HG03378 (cell line): ENCODE data around the gene CNTNAP5.

ENCODE experiments used
- ATAC-seq: cut with Tn5 transposase; IDR thresholded peaks from one replicate; pipeline ENCODE4 v1.9.1; 2021; ENCODE audit warnings: mild to moderate bottlenecking, moderate library complexity; ENCODE audit not compliant: unreplicated experiment

The CNTNAP5 gene

DNA sequence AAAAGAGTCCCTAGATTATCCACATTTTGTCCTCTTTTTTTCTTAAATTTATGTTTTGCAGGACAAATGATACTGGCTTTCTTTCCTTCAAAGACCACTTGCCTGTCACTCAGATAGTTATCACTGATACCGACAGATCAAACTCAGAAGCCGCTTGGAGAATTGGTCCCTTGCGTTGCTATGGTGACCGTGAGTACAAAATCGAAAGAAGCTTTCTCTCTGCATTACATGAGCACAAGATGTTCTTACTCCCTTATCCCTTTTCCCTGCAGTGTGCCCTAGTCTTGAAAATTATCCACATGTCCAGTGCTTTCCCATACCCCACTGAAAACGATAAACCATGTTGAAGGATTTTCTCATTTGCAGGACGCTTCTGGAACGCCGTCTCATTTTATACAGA, 738.5 kb downstream of the CNTNAP5 start:
- ATAC-seq: no peak

DNA sequence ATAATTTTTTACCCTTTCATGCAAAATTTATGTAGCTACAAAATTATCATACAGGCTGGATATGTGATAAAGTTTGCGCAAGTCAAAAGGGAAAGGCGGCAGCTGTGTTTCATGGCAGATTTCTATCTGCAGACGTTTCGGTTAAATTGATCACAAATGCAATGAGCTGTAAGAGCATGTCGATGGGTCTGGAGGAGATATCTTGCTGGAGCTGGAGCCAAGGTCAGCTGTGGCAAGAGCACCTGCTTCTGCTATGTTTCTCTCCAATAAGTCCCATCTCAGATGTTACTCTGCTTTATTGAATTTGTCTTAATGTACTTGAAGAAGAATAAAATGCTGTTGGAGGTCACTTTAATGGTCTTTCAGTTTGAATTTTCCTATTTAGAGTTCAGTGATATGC, 749.7 kb downstream of the CNTNAP5 start:
- no peak for ATAC-seq

DNA sequence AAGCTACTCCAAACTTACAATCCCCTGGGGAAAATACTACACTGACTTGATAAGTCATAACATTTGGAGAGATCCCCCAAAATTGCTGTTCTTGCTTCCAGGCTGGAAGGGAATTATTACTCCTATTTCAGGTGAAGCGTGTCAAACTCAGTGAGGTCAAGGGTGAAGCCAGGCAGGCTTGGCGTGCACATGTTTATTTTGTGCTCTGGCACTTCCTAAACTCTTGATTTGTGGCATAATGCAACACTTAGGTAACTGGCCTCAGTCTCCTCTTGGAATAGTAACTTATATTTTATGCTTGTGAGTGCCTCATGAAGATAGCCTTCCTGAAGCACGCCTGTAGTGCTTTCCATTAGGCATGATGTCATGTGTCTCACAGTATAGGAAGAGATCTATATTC, 751.2 kb downstream of the CNTNAP5 start:
- no peak for ATAC-seq

DNA sequence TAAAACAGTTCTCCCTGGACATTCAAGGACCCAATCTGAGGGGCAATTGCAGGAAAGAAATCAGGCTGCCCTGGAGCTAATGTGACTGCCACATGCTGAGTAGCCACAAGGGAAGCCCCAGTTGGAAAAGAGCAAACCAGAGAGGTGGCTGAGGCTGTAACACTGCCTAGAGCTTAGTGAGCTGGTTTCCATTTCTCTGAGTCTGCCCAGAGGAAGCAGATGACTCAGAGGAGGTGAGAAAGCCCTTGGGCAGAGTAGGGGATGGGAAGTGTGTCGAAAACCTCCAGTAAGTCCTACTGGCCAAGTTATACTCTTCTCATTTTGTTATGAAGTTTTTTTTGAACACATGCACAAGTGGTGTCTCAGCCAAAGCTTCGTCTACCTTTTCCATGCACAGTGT, 753.0 kb downstream of the CNTNAP5 start:
- no peak for ATAC-seq

DNA sequence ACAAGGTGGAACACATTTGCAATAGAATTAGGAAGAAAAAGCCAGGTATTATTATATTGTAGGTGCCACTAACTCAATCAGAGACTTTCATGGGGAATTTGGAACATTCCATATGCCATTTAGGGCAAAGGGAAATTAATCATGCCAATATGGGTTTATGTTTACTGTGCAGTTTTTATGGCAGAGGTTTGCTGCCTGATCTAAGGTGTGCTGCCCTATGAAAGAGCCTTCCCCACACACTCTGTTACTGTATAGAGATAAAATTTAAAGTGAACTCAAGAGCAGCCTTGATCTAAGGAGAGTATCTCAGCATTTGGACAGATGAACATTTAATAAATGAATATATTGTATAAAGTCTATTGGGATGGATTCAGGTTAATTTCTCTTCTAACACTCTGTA, 771.6 kb downstream of the CNTNAP5 start:
- ATAC-seq: no peak

DNA sequence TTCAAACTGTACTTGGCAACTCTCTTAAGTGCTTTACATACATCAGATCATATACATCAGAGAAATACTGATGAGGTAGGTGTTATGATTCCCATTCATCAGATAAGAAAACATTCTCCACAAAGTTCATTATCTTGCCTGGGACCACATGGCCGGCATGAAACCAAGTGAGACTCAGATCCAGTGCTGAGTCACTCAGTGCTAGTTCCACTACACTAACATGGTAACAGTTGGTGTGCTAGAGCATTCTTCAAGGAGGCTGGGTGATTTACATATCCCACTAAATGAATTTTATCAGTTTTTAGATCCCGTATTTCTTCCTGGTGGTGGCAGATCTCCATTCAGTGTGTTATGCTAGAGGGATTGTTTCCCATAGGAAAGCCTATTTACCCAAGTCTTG, 772.0 kb downstream of the CNTNAP5 start:
- no peak for ATAC-seq

DNA sequence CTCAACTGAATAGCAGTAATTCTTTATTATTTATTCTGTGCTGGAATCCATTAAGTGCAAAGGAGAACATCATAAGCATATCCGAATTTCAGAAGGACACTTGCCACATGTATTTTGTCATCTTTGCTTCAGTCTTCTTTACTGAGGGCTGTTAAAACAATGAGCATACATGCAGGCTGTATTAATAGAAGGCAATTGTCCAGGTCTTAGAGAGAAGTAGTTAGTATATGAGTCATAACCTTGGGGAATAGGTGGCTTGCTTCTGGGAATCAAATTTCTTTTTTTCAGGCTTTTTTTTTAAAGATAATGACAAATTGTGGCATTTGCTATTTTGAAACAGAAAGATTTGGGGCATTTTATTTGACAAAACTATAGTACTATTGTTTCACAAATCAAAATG, 773.5 kb downstream of the CNTNAP5 start:
- ATAC-seq: no peak

DNA sequence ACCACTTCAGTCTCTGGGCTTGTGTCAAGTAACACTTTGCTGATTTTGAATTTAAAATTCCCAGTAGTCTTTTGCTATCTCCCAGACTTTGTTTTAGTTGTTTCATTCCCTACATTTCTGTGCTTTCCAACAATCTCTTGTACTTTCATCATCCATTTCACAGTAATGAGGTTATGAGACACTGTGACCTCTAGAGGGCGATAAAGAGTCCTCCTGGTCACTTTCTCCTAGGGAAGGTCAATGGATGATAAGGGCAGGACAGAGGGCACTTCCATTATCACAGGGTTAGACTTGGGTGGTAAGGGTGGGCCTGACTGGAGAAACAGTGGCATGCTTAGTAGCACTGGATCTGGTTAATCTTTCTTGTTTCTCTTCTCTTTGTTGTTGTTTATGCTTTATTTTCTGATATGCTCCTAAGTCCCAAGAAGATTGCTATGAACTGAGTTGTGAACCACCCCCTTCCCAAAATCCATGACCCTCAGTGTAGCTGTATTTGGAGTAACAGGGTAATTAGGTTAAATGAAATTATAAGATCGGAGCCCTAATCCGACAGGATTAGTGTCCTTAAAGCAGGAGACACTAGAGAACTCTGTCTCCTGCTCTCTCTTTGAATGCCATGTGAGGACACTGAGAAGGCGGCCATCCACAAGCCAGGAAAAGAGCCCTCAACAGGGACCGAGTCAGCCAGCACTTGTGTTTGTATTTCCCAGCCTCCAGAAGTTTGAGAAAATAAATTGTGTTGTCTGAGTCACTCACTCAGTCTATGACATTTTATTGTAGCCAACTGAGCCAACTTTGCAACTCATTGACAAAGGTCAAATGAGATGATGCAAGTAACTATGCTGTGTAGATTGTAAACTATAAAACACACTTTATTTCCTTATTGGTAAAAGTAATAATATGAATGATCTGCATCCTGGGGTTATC, 779.2 kb downstream of the CNTNAP5 start:
- peak; percentile 58 for ATAC-seq

DNA sequence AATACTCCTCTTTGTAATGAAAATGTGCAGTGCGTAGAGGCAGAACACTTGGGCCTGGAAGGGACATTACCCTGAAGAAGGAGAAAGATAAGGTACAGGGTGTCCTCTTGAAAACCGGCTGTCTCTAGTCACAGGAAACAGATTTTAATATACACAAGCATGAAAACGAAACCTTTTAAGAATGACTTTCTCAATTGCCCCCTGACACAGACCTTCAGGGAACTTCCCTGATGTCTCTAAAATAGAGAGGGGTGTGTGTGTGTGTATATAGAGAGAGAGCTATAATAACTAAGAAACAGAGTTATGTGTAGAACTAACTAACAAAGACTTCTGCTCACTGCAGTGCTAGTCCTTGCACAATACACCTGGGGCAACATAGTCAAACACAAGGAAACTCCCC, 780.0 kb downstream of the CNTNAP5 start:
- no peak for ATAC-seq

DNA sequence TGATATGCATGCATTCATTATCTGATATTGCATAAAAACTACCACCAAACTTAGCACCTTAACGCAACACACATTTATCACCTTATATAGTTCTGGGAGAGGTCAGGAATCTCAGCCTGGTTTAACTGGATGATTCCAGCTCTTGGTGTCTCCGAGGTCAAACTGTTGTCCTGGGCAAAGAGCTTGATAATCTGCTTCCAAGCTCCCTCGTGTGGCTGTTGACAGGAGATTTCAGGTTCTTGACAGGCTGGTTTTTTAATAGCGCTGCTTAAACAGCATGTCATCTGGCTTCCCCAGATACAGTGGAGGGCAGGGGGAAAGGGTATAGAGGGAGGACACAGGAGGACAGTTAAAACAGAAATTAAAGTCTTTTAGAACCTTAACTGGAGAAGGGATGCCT, 785.0 kb downstream of the CNTNAP5 start:
- no peak for ATAC-seq

DNA sequence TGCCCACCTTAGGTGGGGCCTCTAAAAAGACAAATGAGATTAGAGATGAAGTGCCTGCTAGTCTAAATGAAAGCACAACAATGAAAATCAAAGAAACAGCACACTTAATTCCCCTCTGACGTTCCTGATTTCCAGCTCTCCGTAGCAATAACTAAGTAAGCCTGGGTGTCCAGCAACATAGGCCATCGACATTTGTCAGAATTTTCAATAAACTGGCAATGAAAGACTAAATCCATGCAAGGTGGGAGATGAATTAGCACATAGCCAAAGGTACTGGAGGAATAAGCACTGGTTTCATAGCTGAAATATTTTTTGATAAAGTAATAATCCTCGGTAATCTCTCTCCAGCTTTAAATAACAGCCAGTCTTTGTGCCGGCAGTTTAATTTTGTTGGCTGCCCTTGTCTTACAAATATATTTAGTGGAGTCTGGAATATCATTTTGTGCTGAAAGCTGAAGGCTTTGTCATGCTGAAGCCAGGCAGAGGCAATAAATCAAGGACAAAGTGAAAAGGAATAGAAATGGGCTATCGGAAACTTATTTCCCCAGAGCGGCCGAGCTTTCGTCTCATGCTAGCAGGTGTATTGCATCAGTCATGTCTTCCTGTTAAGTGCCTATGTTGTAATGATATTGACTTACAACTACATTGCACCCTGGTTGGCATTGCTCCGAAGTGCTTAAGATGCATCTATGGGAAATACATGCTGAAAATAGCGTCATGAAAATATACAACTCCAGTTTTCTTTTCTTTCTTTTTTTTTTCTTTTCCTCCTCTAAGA, 790.1 kb downstream of the CNTNAP5 start:
- ATAC-seq: no peak

DNA sequence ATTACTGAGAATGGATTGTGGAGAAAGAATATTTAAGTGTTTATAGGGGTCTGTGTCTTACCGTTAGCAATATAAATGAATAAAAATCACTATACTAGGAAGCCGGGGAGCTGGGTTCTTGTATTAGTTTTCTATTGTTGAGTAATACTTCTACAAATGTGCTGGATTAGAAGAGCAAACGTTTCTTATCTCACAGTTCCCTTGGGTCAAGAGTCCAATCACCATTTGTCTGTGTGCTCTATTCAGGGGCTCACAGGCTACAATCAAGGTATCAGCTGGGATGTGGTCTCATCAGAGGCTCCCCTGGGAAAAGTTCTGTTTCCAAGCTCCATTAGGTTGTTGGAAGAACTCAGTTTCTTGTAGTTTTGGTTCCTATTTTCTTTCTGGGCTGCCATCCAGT, 790.9 kb downstream of the CNTNAP5 start:
- no peak for ATAC-seq

DNA sequence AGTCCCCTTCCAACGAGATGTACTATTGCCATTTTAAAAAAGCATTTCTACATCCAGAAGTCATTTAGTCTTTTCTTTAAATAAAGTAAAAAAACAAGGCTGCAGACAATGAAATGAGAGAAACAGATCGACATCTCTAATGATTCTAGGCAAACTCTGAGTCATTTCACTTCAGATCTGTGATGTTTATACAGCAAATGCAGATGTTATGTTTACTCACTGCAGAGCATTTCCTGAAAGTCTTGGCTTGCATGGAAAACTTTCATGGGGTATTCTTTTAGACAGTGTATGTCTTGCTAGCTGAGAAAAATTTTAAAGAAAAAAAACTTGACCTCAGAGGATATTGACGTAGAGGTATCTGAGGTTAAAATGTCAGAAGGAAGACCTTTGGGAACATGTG, 797.4 kb downstream of the CNTNAP5 start:
- no peak for ATAC-seq

DNA sequence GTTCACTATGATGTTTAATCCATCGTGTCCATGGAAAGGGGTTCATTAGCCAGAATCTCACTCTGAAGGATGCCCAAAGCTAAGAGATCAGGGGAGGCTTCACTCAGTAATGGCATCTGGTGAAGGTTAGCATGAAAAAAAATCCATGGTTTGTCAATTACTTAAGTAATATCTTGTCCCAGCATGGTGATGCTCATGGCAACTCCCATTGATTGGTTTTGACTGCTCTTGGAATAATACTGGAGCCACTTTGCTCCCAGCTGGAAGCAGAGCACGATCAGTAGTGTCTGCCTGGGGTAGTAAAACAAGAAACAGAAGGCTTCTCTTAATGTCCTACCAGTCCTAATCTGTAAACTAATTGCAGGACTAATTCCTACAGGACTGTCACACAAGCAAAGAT, 799.4 kb downstream of the CNTNAP5 start:
- ATAC-seq: no peak

DNA sequence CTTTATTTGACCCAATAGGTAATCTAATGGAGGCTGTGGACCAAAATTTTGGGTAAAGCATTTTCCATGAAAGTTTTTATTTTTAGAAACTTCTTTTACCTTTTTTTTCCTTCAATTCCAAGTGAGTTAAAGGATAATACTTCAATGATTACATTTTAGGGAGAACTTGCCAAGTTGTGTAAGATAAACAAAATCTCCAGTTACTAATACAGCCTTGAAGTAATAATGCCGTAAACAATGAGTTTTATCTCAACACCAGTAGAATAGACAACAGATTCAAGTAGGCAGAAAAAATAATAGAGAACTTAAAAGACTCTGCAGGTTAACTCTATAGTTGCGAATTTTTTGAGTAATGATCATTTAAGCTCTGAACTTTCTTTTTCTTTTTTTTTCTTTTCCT, 807.4 kb downstream of the CNTNAP5 start:
- ATAC-seq: no peak

DNA sequence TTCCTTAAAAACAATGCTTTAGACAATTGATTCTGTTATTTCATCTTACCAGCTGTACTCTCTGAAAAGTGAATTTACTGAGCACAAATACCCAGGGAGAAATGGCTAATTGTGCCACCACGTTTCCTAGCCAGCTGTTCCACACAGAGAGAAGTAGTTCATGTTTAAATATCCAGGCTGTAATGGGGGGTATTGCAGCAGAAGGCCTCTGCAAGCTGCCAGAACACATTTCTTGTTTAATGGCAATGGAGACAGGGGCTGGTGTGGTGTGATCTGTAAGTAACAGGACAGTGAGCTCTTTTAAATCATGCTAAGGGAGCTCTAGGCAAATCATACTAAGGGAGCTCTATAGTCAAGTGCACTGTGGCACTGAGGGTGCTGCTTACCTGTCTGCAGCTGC, 809.2 kb downstream of the CNTNAP5 start:
- no peak for ATAC-seq

DNA sequence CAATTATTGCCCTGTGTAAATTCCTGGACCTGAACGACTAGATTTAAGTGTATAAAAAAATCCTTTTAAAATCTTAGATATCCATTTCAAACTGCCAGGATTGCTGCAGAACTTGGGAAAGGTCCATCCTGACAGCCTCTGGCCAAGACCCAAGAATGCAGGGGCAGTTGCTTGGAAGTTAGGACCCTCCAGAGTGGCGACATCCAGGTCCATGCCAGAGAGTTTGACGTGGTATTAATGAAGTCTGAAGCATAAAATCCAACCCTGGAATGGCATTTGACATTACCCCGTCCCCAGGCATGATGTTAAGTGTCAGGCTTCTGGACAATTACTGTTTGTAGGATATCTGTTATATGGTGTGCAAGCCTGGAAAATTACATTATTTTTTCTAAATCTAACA, 810.2 kb downstream of the CNTNAP5 start:
- no peak for ATAC-seq

DNA sequence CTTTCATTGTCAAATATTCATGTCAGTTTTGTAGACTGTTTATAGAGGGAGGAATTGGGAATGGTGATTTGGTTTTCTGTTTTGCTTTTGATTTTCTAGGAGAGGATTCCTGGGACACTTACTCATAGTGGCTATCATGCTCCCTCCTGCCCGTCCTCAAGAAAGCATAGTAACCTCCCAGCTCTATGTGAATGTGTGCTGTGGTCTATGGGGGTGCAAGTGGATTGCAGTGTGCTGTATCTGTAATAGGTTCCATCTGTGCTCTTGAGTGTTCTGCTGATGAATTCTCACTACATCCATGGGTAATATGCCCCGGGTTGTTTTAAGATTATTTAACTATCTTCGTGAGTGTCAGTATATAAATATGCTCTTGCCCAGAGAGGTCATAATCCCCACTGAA, 811.3 kb downstream of the CNTNAP5 start:
- no peak for ATAC-seq

DNA sequence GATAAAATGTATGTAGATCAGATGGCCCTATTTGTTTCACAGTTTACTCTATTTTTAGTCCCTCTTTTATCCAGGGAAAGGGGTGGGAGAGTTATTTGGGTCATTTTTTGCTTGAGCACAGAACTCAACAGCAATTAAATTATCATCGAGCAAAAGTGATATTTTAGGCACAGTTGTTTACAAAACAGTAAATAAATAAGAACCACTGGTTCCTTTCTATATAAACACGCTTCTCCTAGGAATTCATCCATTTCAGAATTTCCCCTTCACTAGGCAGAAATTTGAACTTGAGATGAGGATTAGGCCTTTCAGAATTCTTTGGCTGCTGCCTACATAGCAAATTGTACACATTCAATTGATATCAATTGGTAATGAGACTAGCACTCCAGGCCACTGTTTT, 812.4 kb downstream of the CNTNAP5 start:
- no peak for ATAC-seq

DNA sequence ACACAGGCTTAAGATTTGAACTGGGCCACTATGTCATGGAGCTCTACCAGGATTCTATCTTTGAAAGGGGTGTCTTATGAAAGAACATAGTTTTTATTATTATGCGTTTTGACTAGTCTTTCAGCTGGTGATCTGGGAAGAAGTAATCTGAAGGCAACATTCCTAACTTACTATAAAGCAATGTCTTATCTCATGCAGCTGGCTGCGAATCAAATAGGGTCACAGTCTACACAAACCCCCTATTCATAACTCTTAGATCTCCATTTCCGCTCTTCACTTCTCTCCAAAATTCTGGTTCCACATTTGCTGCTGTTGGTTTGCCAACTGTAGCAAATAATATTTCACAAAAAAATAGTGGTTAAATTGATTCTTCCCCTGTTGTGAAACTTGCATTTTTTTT, 813.3 kb downstream of the CNTNAP5 start:
- no peak for ATAC-seq

DNA sequence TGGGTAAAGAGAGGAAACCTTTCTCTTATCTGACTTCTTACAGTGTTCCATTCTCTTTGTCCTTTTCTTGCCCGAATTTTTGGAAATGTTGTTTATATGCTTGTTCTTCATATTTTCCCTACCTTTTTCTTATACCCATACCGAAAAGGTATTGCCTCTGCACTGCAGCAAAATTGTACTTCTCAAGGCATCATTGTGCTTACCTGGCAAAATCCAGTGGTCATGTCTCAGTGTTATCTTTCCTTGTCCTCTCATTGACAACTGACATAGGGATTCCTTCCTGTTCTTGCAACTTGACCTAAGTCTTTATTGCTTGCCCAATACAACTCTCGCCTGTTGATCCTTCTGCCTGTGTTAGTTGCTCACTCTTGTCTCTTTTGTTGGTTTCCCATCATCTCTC, 842.2 kb downstream of the CNTNAP5 start:
- no peak for ATAC-seq

DNA sequence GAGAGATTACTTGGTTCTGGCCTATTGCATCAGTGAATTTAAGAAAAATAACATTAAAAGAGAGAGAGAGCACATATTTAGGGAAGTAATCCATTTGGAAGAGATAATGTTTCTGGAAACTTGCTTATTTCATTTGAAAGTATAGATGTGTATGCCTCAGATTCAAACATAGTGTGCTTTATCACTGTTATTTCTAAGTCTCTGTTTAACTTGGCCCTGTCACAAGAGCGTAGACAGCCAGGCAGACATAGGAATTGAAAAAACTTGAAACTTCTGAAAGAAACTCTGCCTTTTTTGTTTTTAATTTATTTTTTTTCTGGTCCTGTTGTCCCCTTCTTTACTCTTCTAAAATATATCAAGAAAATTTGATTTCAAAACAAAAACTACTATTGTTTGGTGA, 849.1 kb downstream of the CNTNAP5 start:
- ATAC-seq: no peak
